ENCODE measurements around the gene SERPINA6.

Gene SERPINA6

DNA sequence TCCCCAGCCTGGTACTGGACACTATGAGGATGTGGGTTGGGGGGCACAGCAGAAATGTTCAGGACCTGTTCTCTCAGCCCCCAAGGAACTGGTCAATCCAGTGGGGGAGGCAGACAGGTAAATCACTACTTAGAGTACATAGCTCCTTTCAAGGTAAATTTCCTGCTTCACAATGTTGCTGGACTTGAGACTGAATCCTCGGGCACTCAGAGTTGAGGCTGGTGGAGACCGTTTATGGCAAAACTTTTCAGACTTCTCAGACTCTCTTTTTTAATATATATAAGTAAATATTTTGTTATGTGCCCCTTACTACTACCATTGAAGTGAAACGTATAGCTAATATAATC, 29.6 kb downstream of the SERPINA6 start:
- in situ Hi-C loops (cut with MboI; ENCODE audit: low sequenced_read_pairs, unreplicated experiment): no loop called here
- no peak for DNase-seq (ENCODE audit: low spot score)
- TF ChIP-seq, protein P1, sequence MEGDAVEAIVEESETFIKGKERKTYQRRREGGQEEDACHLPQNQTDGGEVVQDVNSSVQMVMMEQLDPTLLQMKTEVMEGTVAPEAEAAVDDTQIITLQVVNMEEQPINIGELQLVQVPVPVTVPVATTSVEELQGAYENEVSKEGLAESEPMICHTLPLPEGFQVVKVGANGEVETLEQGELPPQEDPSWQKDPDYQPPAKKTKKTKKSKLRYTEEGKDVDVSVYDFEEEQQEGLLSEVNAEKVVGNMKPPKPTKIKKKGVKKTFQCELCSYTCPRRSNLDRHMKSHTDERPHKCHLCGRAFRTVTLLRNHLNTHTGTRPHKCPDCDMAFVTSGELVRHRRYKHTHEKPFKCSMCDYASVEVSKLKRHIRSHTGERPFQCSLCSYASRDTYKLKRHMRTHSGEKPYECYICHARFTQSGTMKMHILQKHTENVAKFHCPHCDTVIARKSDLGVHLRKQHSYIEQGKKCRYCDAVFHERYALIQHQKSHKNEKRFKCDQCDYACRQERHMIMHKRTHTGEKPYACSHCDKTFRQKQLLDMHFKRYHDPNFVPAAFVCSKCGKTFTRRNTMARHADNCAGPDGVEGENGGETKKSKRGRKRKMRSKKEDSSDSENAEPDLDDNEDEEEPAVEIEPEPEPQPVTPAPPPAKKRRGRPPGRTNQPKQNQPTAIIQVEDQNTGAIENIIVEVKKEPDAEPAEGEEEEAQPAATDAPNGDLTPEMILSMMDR (IDR thresholded peaks at IDR 0.05; ENCODE audit: borderline replicate concordance, control extremely low read depth, extremely low read depth, insufficient read depth, missing control alignments): no peak

DNA sequence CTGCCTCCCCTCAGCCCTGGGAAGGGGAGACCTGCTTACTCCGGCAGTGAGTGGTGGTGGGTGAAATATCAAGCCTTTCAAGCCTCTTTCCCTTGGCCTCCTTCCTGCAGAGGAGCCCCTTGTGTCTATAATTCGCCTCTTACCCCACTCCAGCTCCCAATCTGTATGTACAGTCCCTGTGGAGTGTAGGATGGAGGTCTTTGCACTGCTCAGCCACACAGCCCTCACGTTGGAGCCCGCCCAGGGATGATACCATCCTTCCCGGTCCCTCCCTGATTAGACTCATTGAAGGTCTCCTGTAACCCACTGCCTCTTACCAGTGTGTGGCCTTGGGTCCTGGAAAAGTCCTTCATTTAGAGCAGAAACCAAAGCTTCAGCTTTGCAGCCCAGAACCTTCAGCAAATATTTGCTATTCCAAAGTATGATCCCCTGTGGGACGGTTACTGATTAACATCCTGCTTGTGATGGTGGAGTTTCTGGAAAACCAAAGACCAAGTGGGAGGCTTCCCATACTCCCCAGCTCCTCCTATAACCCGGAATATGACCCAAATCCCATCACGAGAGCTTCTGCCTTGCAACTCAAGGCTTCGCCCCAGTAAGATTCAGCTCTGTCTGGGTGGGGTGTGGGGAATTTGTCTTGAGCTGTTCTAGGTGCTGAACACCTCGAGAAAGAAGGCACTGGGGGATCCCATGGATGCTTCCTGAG, 30.1 kb downstream of the SERPINA6 start, which contains the start of gene SERPINA10:
TSS of gene SERPINA10 (minus strand) at position 397 of the 706 bp plus-strand sequence. CDS start 2,675 bp downstream, outside the sequence.
- DNase-seq (ENCODE audit: low spot score): no peak
- in situ Hi-C loops (cut with MboI; ENCODE audit: low sequenced_read_pairs, unreplicated experiment): no loop called here
- TF ChIP-seq, protein P1 (IDR thresholded peaks at IDR 0.05; ENCODE audit: borderline replicate concordance, control extremely low read depth, extremely low read depth, insufficient read depth, missing control alignments): no peak

DNA sequence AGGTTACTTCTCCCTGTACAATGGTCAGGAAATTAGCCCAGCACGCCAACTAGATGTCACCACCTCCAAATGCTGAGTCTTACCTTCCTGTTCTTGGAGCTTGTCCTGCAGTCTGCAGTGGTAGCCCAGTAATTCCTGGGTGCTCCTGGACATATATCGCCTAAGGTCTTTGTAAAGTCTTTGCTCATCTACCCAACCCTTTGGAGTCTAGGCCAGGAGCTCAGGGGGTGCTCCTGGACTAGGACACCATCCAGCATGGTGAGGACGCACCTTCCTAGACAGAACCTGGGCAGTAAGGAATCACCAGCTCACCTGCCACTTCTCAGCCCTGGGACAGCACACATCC, 30.6 kb downstream of the SERPINA6 start:
- no peak for DNase-seq (ENCODE audit: low spot score)
- TF ChIP-seq, protein P1 (IDR thresholded peaks at IDR 0.05; ENCODE audit: borderline replicate concordance, control extremely low read depth, extremely low read depth, insufficient read depth, missing control alignments): no peak
- in situ Hi-C loops (cut with MboI; ENCODE audit: low sequenced_read_pairs, unreplicated experiment): no loop called here

DNA sequence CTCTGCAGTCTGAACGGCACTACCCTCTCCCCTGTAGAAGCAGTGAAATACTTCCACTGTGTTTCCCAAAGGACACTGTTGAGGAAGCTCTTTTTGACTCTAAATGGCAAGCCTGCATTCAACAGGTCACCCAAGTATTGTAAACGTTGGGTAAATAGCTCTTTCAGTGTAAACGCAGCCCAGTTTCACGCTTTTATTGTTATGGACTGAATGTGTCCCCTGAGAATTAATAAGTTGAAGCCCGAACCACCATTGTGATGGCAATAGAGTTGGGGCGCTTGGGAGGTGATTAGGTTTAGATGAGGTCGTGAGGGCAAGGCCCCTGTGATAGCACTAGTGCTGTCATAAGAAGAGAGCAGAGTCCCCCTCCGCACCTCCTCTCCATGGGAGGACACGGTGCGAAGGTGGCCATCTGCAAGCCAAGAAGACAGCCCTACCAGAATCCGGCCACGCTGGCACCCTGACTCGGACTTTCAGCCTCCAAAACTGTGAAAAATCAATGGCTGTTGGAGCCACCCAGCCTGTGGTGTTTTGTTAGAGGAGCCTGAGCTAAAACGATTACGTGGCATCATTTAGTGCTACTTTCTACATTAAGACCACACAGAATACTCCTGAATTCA, 31.1 kb downstream of the SERPINA6 start:
- in situ Hi-C loops (cut with MboI; ENCODE audit: low sequenced_read_pairs, unreplicated experiment): no loop called here
- TF ChIP-seq, protein P1 (IDR thresholded peaks at IDR 0.05; ENCODE audit: borderline replicate concordance, control extremely low read depth, extremely low read depth, insufficient read depth, missing control alignments): no peak
- DNase-seq (ENCODE audit: low spot score): no peak

DNA sequence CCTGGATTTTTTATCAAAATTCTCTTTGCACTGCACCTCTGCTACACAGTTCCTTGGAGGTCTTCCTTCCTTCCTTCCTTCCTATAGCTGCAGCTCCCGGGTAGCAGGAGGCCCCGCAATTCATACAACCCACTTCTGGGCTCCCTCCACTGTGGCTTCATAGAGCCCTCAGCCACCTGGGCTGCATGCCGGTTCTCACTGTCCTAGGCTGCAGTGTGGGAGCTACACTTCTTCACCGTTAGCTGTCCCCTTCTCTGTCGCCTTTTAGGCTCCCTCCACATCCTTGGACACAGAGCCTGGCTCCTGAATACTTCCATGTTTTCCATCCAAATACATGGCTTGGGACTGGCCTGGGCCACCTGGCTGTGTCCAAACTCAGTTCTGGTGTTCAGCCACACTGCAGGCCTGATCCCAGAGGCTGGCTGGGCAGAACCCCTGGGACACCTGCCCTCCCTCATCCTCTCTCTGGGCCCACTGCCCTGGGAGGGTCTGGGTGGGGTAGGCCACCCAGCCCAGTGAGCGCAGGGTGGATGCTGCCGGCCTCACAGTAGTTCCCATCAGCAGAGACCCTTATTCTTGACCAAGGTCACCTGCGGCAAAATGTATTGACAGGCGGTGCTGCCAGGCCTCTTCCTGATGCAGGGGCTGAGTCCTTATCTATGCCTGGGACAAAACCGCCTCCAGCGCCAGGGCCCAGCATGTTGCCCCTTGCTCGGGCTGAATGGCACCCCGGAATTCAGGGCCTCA, 31.8 kb downstream of the SERPINA6 start:
- in situ Hi-C loops (cut with MboI; ENCODE audit: low sequenced_read_pairs, unreplicated experiment): no loop called here
- TF ChIP-seq, protein P1 (IDR thresholded peaks at IDR 0.05; ENCODE audit: borderline replicate concordance, control extremely low read depth, extremely low read depth, insufficient read depth, missing control alignments): no peak
- DNase-seq (ENCODE audit: low spot score): no peak

DNA sequence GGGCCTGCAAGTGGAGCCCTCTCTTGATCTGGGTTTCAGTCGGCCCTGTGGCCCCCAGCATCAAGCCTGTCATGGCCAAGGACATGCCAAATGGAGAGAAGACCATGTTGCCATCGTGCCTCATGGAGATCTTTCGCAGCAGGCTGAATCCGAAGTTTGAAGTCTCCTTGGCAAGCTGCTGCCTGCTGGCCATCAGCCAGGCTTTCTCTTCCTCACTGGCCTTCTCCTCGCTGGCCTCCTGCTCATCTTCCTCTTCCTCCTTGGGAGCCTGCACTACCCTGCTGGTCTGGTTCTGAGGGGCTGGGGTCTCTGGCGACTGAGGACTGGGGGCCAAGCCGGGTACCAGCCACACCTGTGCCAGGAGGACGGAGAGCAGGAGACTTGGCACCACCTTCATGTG, 32.9 kb downstream of the SERPINA6 start:
- TF ChIP-seq, protein P1 (IDR thresholded peaks at IDR 0.05; ENCODE audit: borderline replicate concordance, control extremely low read depth, extremely low read depth, insufficient read depth, missing control alignments): no peak
- in situ Hi-C loops (cut with MboI; ENCODE audit: low sequenced_read_pairs, unreplicated experiment): no loop called here
- no peak for DNase-seq (ENCODE audit: low spot score)
